ACC112 (cell line): ENCODE data around the gene AKR7A3.
"Not testable (repeated sequence)": the region's sequence is repeated elsewhere in the genome, so short reads cannot be mapped to it uniquely, and the experiment has no call there.

Experiments used
- H2AFZ ChIP-seq: fragments of 200-600 bp; sonication (generic); one replicate; pipeline ENCODE4 v1.6.0; 2017; ENCODE audit warnings: antibody characterized with exemption, low read length; ENCODE audit not compliant: unreplicated experiment
- H3K27ac ChIP-seq: fragments of 200-600 bp; sonication (generic); 2 replicates; pipeline ENCODE4 v1.5.1; 2014; ENCODE audit warnings: low read depth, mild to moderate bottlenecking, antibody characterized with exemption, low read length, moderate library complexity
- H3K27me3 ChIP-seq: fragments of 200-600 bp; sonication (generic); 2 replicates; pipeline ENCODE4 v1.6.1; 2014; ENCODE audit warnings: mild to moderate bottlenecking, antibody characterized with exemption, low read length, moderate library complexity, mixed read lengths; ENCODE audit not compliant: insufficient read depth
- H3K36me3 ChIP-seq: fragments of 200-600 bp; sonication (generic); 2 replicates; pipeline ENCODE4 v1.6.1; 2016; ENCODE audit warnings: mild to moderate bottlenecking, antibody characterized with exemption, low read length, moderate library complexity, mixed read lengths; ENCODE audit not compliant: insufficient read depth
- H3K4me1 ChIP-seq: fragments of 200-600 bp; sonication (generic); one replicate; pipeline ENCODE4 v1.6.1; 2016; ENCODE audit warnings: low read length, mixed read lengths; ENCODE audit not compliant: insufficient read depth, unreplicated experiment, control insufficient read depth
- H3K4me3 ChIP-seq: fragments of 200-600 bp; sonication (generic); 2 replicates; pipeline ENCODE4 v1.5.1; 2014; ENCODE audit warnings: mild to moderate bottlenecking, low read depth, low read length
- H3K79me2 ChIP-seq: fragments of 200-600 bp; sonication (generic); one replicate; pipeline ENCODE4 v1.6.0; 2016; ENCODE audit warnings: low read length; ENCODE audit not compliant: control insufficient read depth, unreplicated experiment, insufficient read depth

The AKR7A3 gene

GRCh38 chr1:19310720-19311502, 22.3 kb upstream of the AKR7A3 start:
- H3K27me3 ChIP-seq: no peaks in the 10 kb centered on the region
- peak overlapping the region; percentile 98 for H3K4me3 ChIP-seq
- peak overlapping the region; percentile 42; the same call in 1 of the 2 replicates for H3K27ac ChIP-seq
- peaks cover 57% of the 10 kb centered on the region for H3K79me2 ChIP-seq
- peaks cover 6% of the 10 kb centered on the region for H3K36me3 ChIP-seq
- peaks cover 40% of the 10 kb centered on the region for H3K4me1 ChIP-seq
- no peak overlapping the region for H2AFZ ChIP-seq

GRCh38 chr1:19310061-19310460, 21.5 kb upstream of the AKR7A3 start:
- Histone ChIP-seq H3K4me1 (peaks cover 32% of the 10 kb centered on the region), H3K79me2 (peaks cover 54% of the 10 kb centered on the region), H3K27ac (peak overlapping the region; percentile 2; the same call in 1 of the 2 replicates)

GRCh38 chr1:19309123-19309813, 20.7 kb upstream of the AKR7A3 start:
- H3K4me3 ChIP-seq: no peak overlapping the region
- peaks cover 21% of the 10 kb centered on the region for H3K36me3 ChIP-seq
- H3K79me2 ChIP-seq: peaks cover 51% of the 10 kb centered on the region
- H3K4me1 ChIP-seq: peaks cover 30% of the 10 kb centered on the region
- H2AFZ ChIP-seq: no peak overlapping the region
- H3K27ac ChIP-seq: peak overlapping the region; percentile 35; the same call in 1 of the 2 replicates
- H3K27me3 ChIP-seq: no peaks in the 10 kb centered on the region

More at GRCh38 chr1:19310061-19310460, 21.5 kb upstream of the AKR7A3 start:
- Histone ChIP-seq H3K4me3 (no peak overlapping the region; the same call in 1 of the 2 replicates), H2AFZ (no peak overlapping the region), H3K36me3 (peaks cover 14% of the 10 kb centered on the region), H3K27me3 (no peaks in the 10 kb centered on the region)

- Histone ChIP-seq H3K79me2 (peaks cover 43% of the 10 kb centered on the region), H3K27me3 (no peaks in the 10 kb centered on the region), H2AFZ (no peak overlapping the region), H3K36me3 (peaks cover 25% of the 10 kb centered on the region), H3K4me3 (no peak overlapping the region), H3K4me1 (peaks cover 28% of the 10 kb centered on the region), H3K27ac (no peak overlapping the region)
Observed at GRCh38 chr1:19308509-19308907, 19.9 kb upstream of the AKR7A3 start.

GRCh38 chr1:19307794-19308508, 19.4 kb upstream of the AKR7A3 start:
- H3K79me2 ChIP-seq: peaks cover 37% of the 10 kb centered on the region
- H3K36me3 ChIP-seq: peaks cover 25% of the 10 kb centered on the region
- no peak overlapping the region for H2AFZ ChIP-seq
- H3K27ac ChIP-seq: no peak overlapping the region
- no peak overlapping the region for H3K4me3 ChIP-seq
- no peaks in the 10 kb centered on the region for H3K27me3 ChIP-seq
- peaks cover 22% of the 10 kb centered on the region for H3K4me1 ChIP-seq

GRCh38 chr1:19306941-19307340, 18.4 kb upstream of the AKR7A3 start:
- H3K36me3 ChIP-seq: peaks cover 34% of the 10 kb centered on the region
- H2AFZ ChIP-seq: no peak overlapping the region
- no peak overlapping the region for H3K4me3 ChIP-seq
- H3K79me2 ChIP-seq: peaks cover 31% of the 10 kb centered on the region
- H3K4me1 ChIP-seq: peaks cover 21% of the 10 kb centered on the region
- H3K27me3 ChIP-seq: no peaks in the 10 kb centered on the region
- no peak overlapping the region for H3K27ac ChIP-seq

GRCh38 chr1:19305880-19306279, 17.3 kb upstream of the AKR7A3 start:
- Histone ChIP-seq H3K4me3 (no peak overlapping the region), H3K27me3 (no peaks in the 10 kb centered on the region)

GRCh38 chr1:19304081-19304480, 15.5 kb upstream of the AKR7A3 start:
- H2AFZ ChIP-seq, H3K27me3 ChIP-seq, H3K4me3 ChIP-seq, H3K27ac ChIP-seq, H3K4me1 ChIP-seq: not testable (repeated sequence)
- H3K36me3 ChIP-seq: peaks cover 38% of the 10 kb centered on the region
- peaks cover 10% of the 10 kb centered on the region for H3K79me2 ChIP-seq

More at GRCh38 chr1:19305880-19306279, 17.3 kb upstream of the AKR7A3 start:
- H3K36me3 ChIP-seq: peaks cover 35% of the 10 kb centered on the region
- H3K27ac ChIP-seq: no peak overlapping the region
- H3K79me2 ChIP-seq: peaks cover 22% of the 10 kb centered on the region
- no peak overlapping the region for H2AFZ ChIP-seq
- peaks cover 20% of the 10 kb centered on the region for H3K4me1 ChIP-seq

GRCh38 chr1:19300211-19300610, 11.6 kb upstream of the AKR7A3 start:
- Histone ChIP-seq H3K4me1 (no peaks in the 10 kb centered on the region), H2AFZ (no peak overlapping the region), H3K79me2 (no peaks in the 10 kb centered on the region), H3K4me3 (no peak overlapping the region), H3K27ac (no peak overlapping the region), H3K36me3 (peaks cover 38% of the 10 kb centered on the region), H3K27me3 (no peaks in the 10 kb centered on the region)

- Histone ChIP-seq H3K27ac (no peak overlapping the region), H2AFZ (no peak overlapping the region), H3K27me3 (no peaks in the 10 kb centered on the region), H3K4me3 (no peak overlapping the region), H3K36me3 (peaks cover 28% of the 10 kb centered on the region), H3K79me2 (no peaks in the 10 kb centered on the region), H3K4me1 (no peaks in the 10 kb centered on the region)
Observed at GRCh38 chr1:19294638-19295037, 6.1 kb upstream of the AKR7A3 start.
